OCI-LY1 (cell line): Measurements from ENCODE around the gene ALG5.
A peak's percentile ranks its signal among the peaks of the same experiment; 100 is the strongest.

ENCODE experiments used
- H2AFZ ChIP-seq: fragments of 200-600 bp; sonication (generic), shearing (Covaris generic); 2 replicates; pipeline ENCODE4 v1.6.0; 2014; ENCODE audit warnings: antibody characterized with exemption, mild to moderate bottlenecking, low read length
- H3F3A ChIP-seq: fragments of 200-600 bp; sonication (generic), shearing (Covaris generic); 2 replicates; pipeline ENCODE4 v1.6.0; 2014; ENCODE audit warnings: mild to moderate bottlenecking, antibody characterized with exemption, low read length, moderate library complexity; ENCODE audit not compliant: insufficient read depth
- H3K27ac ChIP-seq: fragments of 200-600 bp; sonication (generic); 2 replicates; pipeline ENCODE4 v1.5.1; 2014; ENCODE audit warnings: low read length, mixed run types, mild to moderate bottlenecking, low read depth; ENCODE audit not compliant: poor library complexity, severe bottlenecking
- H3K27me3 ChIP-seq: fragments of 200-600 bp; sonication (generic); 2 replicates; pipeline ENCODE4 v1.6.0; 2014; ENCODE audit warnings: antibody characterized with exemption, mild to moderate bottlenecking, low read length, moderate library complexity; ENCODE audit not compliant: insufficient read depth
- H3K36me3 ChIP-seq: fragments of 200-600 bp; sonication (generic); 2 replicates; pipeline ENCODE4 v1.6.1; 2014; ENCODE audit warnings: mild to moderate bottlenecking, antibody characterized with exemption, low read length, moderate library complexity, mixed read lengths; ENCODE audit not compliant: insufficient read depth
- H3K4me1 ChIP-seq: fragments of 200-600 bp; sonication (generic); 2 replicates; pipeline ENCODE4 v1.5.1; 2014; ENCODE audit warnings: mild to moderate bottlenecking, low read length, moderate library complexity; ENCODE audit not compliant: insufficient read depth, severe bottlenecking
- H3K4me2 ChIP-seq: fragments of 200-600 bp; sonication (generic), shearing (Covaris generic); 2 replicates; pipeline ENCODE4 v1.6.1; 2014; ENCODE audit warnings: low read length
- H3K4me3 ChIP-seq: fragments of 200-600 bp; sonication (generic); 2 replicates; pipeline ENCODE4 v1.5.1; 2014; ENCODE audit warnings: low read length, low read depth, mild to moderate bottlenecking, mixed read lengths; ENCODE audit not compliant: poor library complexity, severe bottlenecking
- H3K79me2 ChIP-seq: fragments of 200-600 bp; shearing (Covaris generic); 2 replicates; pipeline ENCODE4 v1.6.1; 2016; ENCODE audit warnings: mixed run types, low read length, mixed read lengths; ENCODE audit not compliant: insufficient read depth
- H3K9ac ChIP-seq: fragments of 200-600 bp; sonication (generic), shearing (Covaris generic); 2 replicates; pipeline ENCODE4 v1.6.1; 2014; ENCODE audit warnings: mild to moderate bottlenecking, low read length, mixed read lengths
- H3K9me2 ChIP-seq: fragments of 200-600 bp; sonication (generic), shearing (Covaris generic); 2 replicates; pipeline ENCODE4 v1.6.1; 2014; ENCODE audit warnings: low read depth, mild to moderate bottlenecking, low read length, mixed read lengths
- H3K9me3 ChIP-seq: fragments of 200-600 bp; shearing (Covaris generic); 2 replicates; pipeline ENCODE4 v1.6.1; 2014; ENCODE audit warnings: low read length, mixed read lengths
- H4K20me1 ChIP-seq: fragments of 200-600 bp; sonication (generic), shearing (Covaris generic); 2 replicates; pipeline ENCODE4 v1.6.0; 2016; ENCODE audit warnings: mild to moderate bottlenecking, low read length; ENCODE audit not compliant: insufficient read depth
- CTCF ChIP-seq: fragments of 200-600 bp; sonication (generic), shearing (Covaris generic); IDR thresholded peaks from 2 replicates; pipeline ENCODE4 v1.5.1; 2017; ENCODE audit warnings: mild to moderate bottlenecking, antibody characterized with exemption, low read length, moderate library complexity, mixed read lengths
- EZH2 ChIP-seq: fragments of 200-600 bp; sonication (generic), shearing (Covaris generic); IDR thresholded peaks from 2 replicates; pipeline ENCODE4 v1.8.0; 2017; ENCODE audit warnings: borderline replicate concordance, mixed run types, mild to moderate bottlenecking, antibody characterized with exemption, low read length, moderate library complexity, mixed read lengths

Gene ALG5

GRCh38 chr13:36919833-36920615 is 79.1 kb downstream of the ALG5 start, which contains the start of gene SMAD9:
Gene SMAD9 (minus strand): TSS chr13:36920238. CDS start chr13:36879689, 40,549 bp downstream.
- Histone ChIP-seq H3K27ac (no peak within 1 kb of the TSS), H3K4me3 (peak within 1 kb of the TSS; percentile 16), H3K9ac (no peak within 1 kb of the TSS), H3K4me2 (peak within 1 kb of the TSS; percentile 23; the same call in 1 of the 2 replicates), H3K27me3 (no peaks in the 10 kb centered on the region), H3K36me3 (no peaks in the 10 kb centered on the region), H2AFZ (no peak within 1 kb of the TSS), H4K20me1 (no peaks in the 10 kb centered on the region), H3K4me1 (no peaks in the 10 kb centered on the region), H3K9me2 (no peaks in the 10 kb centered on the region), H3K9me3 (no peaks in the 10 kb centered on the region), H3K79me2 (no peaks in the 10 kb centered on the region), H3F3A (no peaks in the 10 kb centered on the region)
- TF ChIP-seq CTCF = no peak
- no peak for TF ChIP-seq EZH2

DNA sequence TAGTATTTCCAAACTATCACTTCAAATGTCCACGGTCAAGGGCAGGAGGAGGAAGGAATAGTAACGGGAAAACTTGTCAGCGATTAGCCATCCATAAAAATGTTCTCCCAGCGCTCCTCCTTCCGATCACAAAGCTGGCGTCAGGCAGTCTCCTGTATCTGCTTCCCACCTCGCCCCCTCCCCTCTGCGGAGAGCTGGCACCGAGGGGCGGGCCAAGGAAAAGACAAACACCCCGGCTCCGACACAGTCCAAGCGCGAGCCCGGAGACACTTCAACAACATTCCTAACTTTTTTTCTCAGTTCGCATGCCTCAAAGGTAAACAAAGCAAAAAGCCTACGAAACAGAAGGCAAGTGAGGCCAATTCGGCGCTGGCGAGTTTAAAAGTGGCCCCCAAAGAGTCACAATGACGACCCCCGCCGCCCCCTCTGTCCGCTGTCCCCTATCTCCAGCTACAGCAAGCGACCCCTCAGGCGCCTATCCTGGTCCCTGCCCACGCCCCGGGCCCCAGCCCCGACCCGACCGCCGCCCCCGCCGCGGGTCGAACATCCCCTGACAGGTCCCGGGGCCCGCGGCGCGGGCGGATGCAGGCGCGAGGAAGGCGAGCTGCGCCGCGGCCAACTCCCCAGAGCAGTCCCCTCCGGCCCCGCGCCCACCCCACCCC is 79.8 kb downstream of the ALG5 start:
- H3K9me3 ChIP-seq = no peaks in the 10 kb centered on the region
- H3K9ac ChIP-seq = no peak overlapping the region
- no peaks in the 10 kb centered on the region for H4K20me1 ChIP-seq
- no peaks in the 10 kb centered on the region for H3F3A ChIP-seq
- TF ChIP-seq EZH2 = no peak
- TF ChIP-seq CTCF = no peak
- no peaks in the 10 kb centered on the region for H3K27me3 ChIP-seq
- no peak overlapping the region for H2AFZ ChIP-seq
- peak overlapping the region; percentile 16 for H3K4me3 ChIP-seq
- H3K9me2 ChIP-seq = no peaks in the 10 kb centered on the region
- H3K79me2 ChIP-seq = no peaks in the 10 kb centered on the region
- H3K4me1 ChIP-seq = no peaks in the 10 kb centered on the region
- no peak overlapping the region for H3K27ac ChIP-seq
- H3K4me2 ChIP-seq = peak overlapping the region; percentile 23; the same call in 1 of the 2 replicates
- H3K36me3 ChIP-seq = no peaks in the 10 kb centered on the region

DNA sequence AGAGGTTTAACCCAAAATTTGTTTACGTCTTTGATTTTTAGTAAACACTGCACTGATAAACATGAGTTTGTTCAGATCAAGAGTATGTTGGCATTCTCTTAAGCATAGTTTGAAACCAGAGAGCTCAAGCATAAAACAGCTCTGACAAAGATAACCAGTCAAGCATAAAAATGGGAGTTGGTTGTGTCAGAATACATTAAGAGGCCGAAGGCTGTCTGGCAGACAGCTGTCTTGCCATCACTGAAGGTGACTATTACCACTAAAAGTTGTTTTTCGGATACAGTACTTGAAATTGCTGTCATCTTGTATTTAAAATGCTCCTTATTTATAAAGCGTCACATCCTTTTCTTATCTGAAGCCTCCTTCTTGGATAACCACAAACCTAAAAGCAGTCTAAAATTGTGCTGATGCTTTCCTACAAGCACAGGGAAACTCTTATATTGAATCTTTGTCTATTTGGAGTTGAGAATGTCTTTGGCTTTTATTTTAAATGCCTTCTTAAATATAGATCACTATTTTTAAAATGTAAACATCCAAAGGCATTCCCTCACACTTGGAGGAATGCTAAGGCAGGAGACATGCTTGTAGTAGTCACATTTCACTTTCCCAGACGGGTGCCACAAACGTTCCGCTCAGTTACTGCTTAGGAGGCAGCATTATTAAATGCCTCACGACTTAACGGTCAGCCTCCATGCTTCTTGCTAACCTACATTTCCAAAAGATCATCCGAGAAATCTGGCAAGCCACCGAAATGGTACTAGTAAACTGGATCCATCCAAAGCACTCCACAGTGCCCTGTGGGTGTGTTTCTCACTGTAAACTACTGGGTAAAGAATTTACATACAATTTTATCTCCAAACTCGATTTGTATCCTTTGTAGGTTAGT is 80.7 kb downstream of the ALG5 start:
- H3K4me2 ChIP-seq = no peak overlapping the region
- H4K20me1 ChIP-seq = no peaks in the 10 kb centered on the region
- TF ChIP-seq CTCF (no peak), EZH2 (no peak)
- no peaks in the 10 kb centered on the region for H3K4me1 ChIP-seq
- no peak overlapping the region for H2AFZ ChIP-seq
- no peaks in the 10 kb centered on the region for H3K36me3 ChIP-seq
- no peaks in the 10 kb centered on the region for H3K27me3 ChIP-seq
- no peak overlapping the region for H3K9ac ChIP-seq
- H3K9me2 ChIP-seq = no peaks in the 10 kb centered on the region
- no peak overlapping the region for H3K27ac ChIP-seq
- H3K4me3 ChIP-seq = no peak overlapping the region
- H3F3A ChIP-seq = no peaks in the 10 kb centered on the region
- H3K9me3 ChIP-seq = no peaks in the 10 kb centered on the region
- no peaks in the 10 kb centered on the region for H3K79me2 ChIP-seq
